B cell (primary cell): ENCODE results near the gene TK2.

Experiments
- CTCF ChIP-seq: fragments of 200-600 bp; IDR thresholded peaks from one replicate; pipeline ENCODE4 v1.8.0; 2022; ENCODE audit warnings: antibody characterized with exemption, mild to moderate bottlenecking
- EZH2 ChIP-seq: IDR thresholded peaks from 2 replicates; pipeline ENCODE4 v1.6.1; 2012; ENCODE audit warnings: borderline replicate concordance, low read depth, mild to moderate bottlenecking, moderate library complexity, low read length; ENCODE audit not compliant: insufficient read depth, poor library complexity, severe bottlenecking

- TF ChIP-seq CTCF (no peak), EZH2 (no peak)
Observed at GRCh38 chr16:66469947-66470546, 79.9 kb downstream of the TK2 start.
